Measurements from ENCODE around the gene PEX12. TPM values are rescaled to one million over a fixed set of nuclear protein-coding genes. Genes with fewer than 3 reads are reported as not detected.
"Not testable (repeated sequence)": the region's sequence is repeated elsewhere in the genome, so short reads cannot be mapped to it uniquely, and the experiment has no call there.

PEX12 gene
- total RNA-seq = 7.9 TPM
- long read RNA-seq, transcript PEX12-201 (3 exons, 2,675 nt) = major isoform, 10 of 12 reads
- long read RNA-seq, partial matches to known transcripts = 2 of 12 reads
- long read RNA-seq, other reads (novel, unspliced or antisense) = 0 of 12 reads

GRCh38 chr17:35578197-35578928 lies at the start of gene PEX12:
Gene PEX12 (minus strand): TSS chr17:35578571. CDS start chr17:35578021, 550 bp downstream.
- peak; percentile 98 for ATAC-seq
- intact Hi-C loops (cut with micrococcal nuclease) = no loop called here

GRCh38 chr17:35627417-35627816 lies 49.0 kb upstream of the PEX12 start:
- intact Hi-C loops (cut with micrococcal nuclease) = no loop called here
- no peak for DNase-seq
- no peak for ATAC-seq

More at GRCh38 chr17:35578197-35578928, at the start of gene PEX12:
- DNase-seq = peak; percentile 90

- intact Hi-C loops (cut with micrococcal nuclease) = no loop called here
- no peak for DNase-seq
- no peak for ATAC-seq
Observed at GRCh38 chr17:35621768-35622167, 43.4 kb upstream of the PEX12 start.

- intact Hi-C loops (cut with micrococcal nuclease) = loop anchor here (10.0 kb wide), 1 partner anchor 46 kb away; no protein-coding TSS in a partner anchor
- ATAC-seq (no peak), DNase-seq (no peak)
Observed at GRCh38 chr17:35618628-35619027, 40.3 kb upstream of the PEX12 start.

GRCh38 chr17:35617505-35617904 lies 39.1 kb upstream of the PEX12 start:
- DNase-seq (no peak), ATAC-seq (peak; percentile 54)
- intact Hi-C loops (cut with micrococcal nuclease) = loop anchor here (10.0 kb wide), 1 partner anchor 47 kb away; no protein-coding TSS in a partner anchor

- DNase-seq = no peak
- intact Hi-C loops (cut with micrococcal nuclease) = loop anchor here (10.0 kb wide), 1 partner anchor 48 kb away; no protein-coding TSS in a partner anchor
- ATAC-seq = no peak
Observed at GRCh38 chr17:35616536-35616935, 38.2 kb upstream of the PEX12 start.

GRCh38 chr17:35614810-35615209 lies 36.4 kb upstream of the PEX12 start:
- DNase-seq = no peak
- peak; percentile 57 for ATAC-seq
- intact Hi-C loops (cut with micrococcal nuclease) = loop anchor here (10.0 kb wide), 1 partner anchor 50 kb away; no protein-coding TSS in a partner anchor

GRCh38 chr17:35612924-35613521 lies 34.7 kb upstream of the PEX12 start:
- peak; percentile 37 for DNase-seq
- no peak for ATAC-seq
- intact Hi-C loops (cut with micrococcal nuclease) = loop anchor here (10.0 kb wide), 1 partner anchor 52 kb away; no protein-coding TSS in a partner anchor

- not testable (repeated sequence) for DNase-seq, ATAC-seq
- intact Hi-C loops (cut with micrococcal nuclease) = loop anchor here (10.0 kb wide), 1 partner anchor 54 kb away; no protein-coding TSS in a partner anchor
Observed at GRCh38 chr17:35610746-35611145, 32.4 kb upstream of the PEX12 start.

GRCh38 chr17:35609831-35610230 lies 31.5 kb upstream of the PEX12 start:
- ATAC-seq (no peak), DNase-seq (no peak)
- intact Hi-C loops (cut with micrococcal nuclease) = loop anchor here (10.0 kb wide), 1 partner anchor 55 kb away; no protein-coding TSS in a partner anchor

- intact Hi-C loops (cut with micrococcal nuclease) = no loop called here
- DNase-seq (no peak), ATAC-seq (peak; percentile 41)
Observed at GRCh38 chr17:35607239-35607847, 29.0 kb upstream of the PEX12 start.

GRCh38 chr17:35605678-35606077 lies 27.3 kb upstream of the PEX12 start:
- intact Hi-C loops (cut with micrococcal nuclease) = no loop called here
- no peak for ATAC-seq

GRCh38 chr17:35603674-35604073 lies 25.3 kb upstream of the PEX12 start:
- intact Hi-C loops (cut with micrococcal nuclease) = no loop called here
- DNase-seq = no peak
- ATAC-seq = no peak

More at GRCh38 chr17:35605678-35606077, 27.3 kb upstream of the PEX12 start:
- DNase-seq = no peak

- intact Hi-C loops (cut with micrococcal nuclease) = no loop called here
- DNase-seq (no peak), ATAC-seq (no peak)
Observed at GRCh38 chr17:35597604-35598003, 19.2 kb upstream of the PEX12 start.

GRCh38 chr17:35596530-35597233 lies 18.3 kb upstream of the PEX12 start:
- DNase-seq (no peak), ATAC-seq (peak; percentile 36)
- intact Hi-C loops (cut with micrococcal nuclease) = no loop called here

- DNase-seq (no peak), ATAC-seq (peak; percentile 65)
- intact Hi-C loops (cut with micrococcal nuclease) = no loop called here
Observed at GRCh38 chr17:35596072-35596471, 17.7 kb upstream of the PEX12 start.

- intact Hi-C loops (cut with micrococcal nuclease) = no loop called here
- no peak for ATAC-seq
- no peak for DNase-seq
Observed at GRCh38 chr17:35588196-35588920, 10.0 kb upstream of the PEX12 start.
